GM10248 (cell line): Measurements from ENCODE around the gene SESTD1.

Source experiments
- CTCF ChIA-PET: fragments of 300-600 bp; sonication (Branson Sonifier 250); formaldehyde crosslinking; extraction: SDS; loops from one replicate; lab custom pipeline; 2021; ENCODE audit warnings: antibody characterized with exemption; lab: Yijun Ruan, JAX
- POLR2A ChIA-PET: fragments of 350-650 bp; sonication (Branson Sonifier 250); formaldehyde crosslinking; extraction: SDS; loops from one replicate; lab custom pipeline; 2020; ENCODE audit warnings: antibody characterized with exemption; lab: Yijun Ruan, JAX
- DNase-seq: peaks from one replicate; pipeline ENCODE4 v3.0.0; 2012; ENCODE audit errors: extremely low spot score
- CTCF ChIP-seq: IDR thresholded peaks from 2 replicates; pipeline ENCODE4 v1.5.1; 2012; ENCODE audit warnings: mild to moderate bottlenecking, low read depth; ENCODE audit errors: extremely low read depth, missing control alignments, control extremely low read depth

SESTD1 gene

GRCh38 chr2:179304424-179304823 is 39.8 kb upstream of the SESTD1 start:
- CTCF ChIA-PET = no interaction called here
- POLR2A ChIA-PET = no interaction called here
- TF ChIP-seq CTCF = no peak

GRCh38 chr2:179302764-179303571 is 38.3 kb upstream of the SESTD1 start:
- CTCF ChIA-PET = no interaction called here
- no peak for TF ChIP-seq CTCF
- no peak for DNase-seq
- POLR2A ChIA-PET = no interaction called here

More at GRCh38 chr2:179304424-179304823, 39.8 kb upstream of the SESTD1 start:
- no peak for DNase-seq

DNA sequence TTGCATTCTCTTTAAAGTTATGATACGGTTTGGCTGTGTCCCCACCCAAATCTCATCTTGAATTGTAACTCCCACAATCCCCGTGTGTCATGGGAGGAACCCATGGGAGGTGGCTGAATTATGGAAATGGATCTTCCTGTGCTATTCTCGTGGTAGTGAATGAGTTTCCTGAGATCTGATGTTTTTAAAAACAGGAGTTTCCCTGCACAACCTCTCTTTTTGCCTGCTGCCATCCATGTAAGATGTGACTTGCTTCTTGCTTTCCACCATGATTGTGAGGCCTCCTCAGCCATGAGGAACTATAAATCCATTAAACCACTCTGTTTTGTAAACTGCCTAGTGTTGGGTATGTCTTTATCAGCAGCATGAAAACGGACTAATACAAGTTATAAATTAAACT is 37.5 kb upstream of the SESTD1 start:
- ChIA-PET CTCF (no interaction called here), POLR2A (no interaction called here)
- DNase-seq = no peak
- TF ChIP-seq CTCF = no peak

- TF ChIP-seq CTCF = no peak
- no peak for DNase-seq
- POLR2A ChIA-PET = no interaction called here
- CTCF ChIA-PET = interaction anchor here (0.9 to 1.2 kb wide), 2 partner anchors 11 to 15 kb away, joined by 3 read pairs; no protein-coding TSS in a partner anchor
Measured at GRCh38 chr2:179298666-179299065, 34.0 kb upstream of the SESTD1 start.

DNA sequence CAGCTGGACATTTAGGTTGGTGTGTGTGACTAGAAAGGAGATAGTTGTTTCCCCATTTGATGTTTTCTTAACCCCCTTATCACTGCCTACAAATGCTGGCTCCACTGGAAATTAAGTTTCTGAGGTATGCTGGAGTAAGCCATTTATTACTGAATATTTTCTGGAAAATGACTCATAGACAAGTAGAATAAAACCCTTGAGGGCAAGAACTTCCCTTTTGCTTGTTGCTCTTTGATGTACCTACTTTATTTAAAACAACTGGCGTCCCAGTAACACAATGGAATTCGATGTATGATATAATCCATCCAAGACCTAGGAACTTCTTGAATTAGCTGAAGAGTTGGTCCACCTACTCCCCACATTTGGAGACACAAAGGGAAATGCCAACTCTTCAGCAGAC is 33.3 kb upstream of the SESTD1 start:
- TF ChIP-seq CTCF = no peak
- no peak for DNase-seq
- ChIA-PET POLR2A (no interaction called here), CTCF (interaction anchor here (0.9 to 1.2 kb wide), 3 partner anchors 12 to 17 kb away, joined by 3 read pairs; no protein-coding TSS in a partner anchor)

- TF ChIP-seq CTCF = no peak
- no peak for DNase-seq
- ChIA-PET POLR2A (no interaction called here), CTCF (no interaction called here)
Measured at GRCh38 chr2:179290329-179290728, 25.7 kb upstream of the SESTD1 start.
